Suprapubic skin (tissue), 4 donors: Measurements from ENCODE around the gene RPL10. TPM values are rescaled to one million over a fixed set of nuclear protein-coding genes. Genes with fewer than 3 reads are reported as not detected.

Experiments
- DNase-seq, 2 donors: peaks; one replicate each; pipeline ENCODE4 v3.0.0-alpha.2; 2019; ENCODE audit warnings: low spot score in 2 of 2
- H3K27ac ChIP-seq: fragments of 200-600 bp; sonication (generic); one replicate; pipeline ENCODE4 v1.5.1; 2019
- H3K27me3 ChIP-seq: fragments of 200-600 bp; sonication (generic); one replicate; pipeline ENCODE4 v1.5.1; 2019
- H3K36me3 ChIP-seq: fragments of 200-600 bp; sonication (generic); one replicate; pipeline ENCODE4 v1.5.1; 2019
- H3K4me1 ChIP-seq: fragments of 200-600 bp; sonication (generic); one replicate; pipeline ENCODE4 v1.5.1; 2019
- H3K4me3 ChIP-seq: fragments of 200-600 bp; sonication (generic); one replicate; pipeline ENCODE4 v1.5.1; 2019; ENCODE audit warnings: mild to moderate bottlenecking
- H3K9me3 ChIP-seq: fragments of 200-600 bp; sonication (generic); one replicate; pipeline ENCODE4 v1.5.1; 2019
- EP300 ChIP-seq: sonication (generic); formaldehyde crosslinking; IDR thresholded peaks from one replicate; pipeline ENCODE4 v1.6.1; 2017; ENCODE audit warnings: antibody characterized with exemption
- POLR2A ChIP-seq, 2 donors: fragments of 450-650 bp; IDR thresholded peaks; one replicate each; pipeline ENCODE4 v1.6.1; 2017; ENCODE audit warnings: antibody characterized with exemption in 2 of 2, mild to moderate bottlenecking in 2 of 2, moderate library complexity in 2 of 2
- POLR2AphosphoS5 ChIP-seq, 3 donors: sonication (generic); formaldehyde crosslinking; IDR thresholded peaks; one replicate each; pipeline ENCODE4 v1.6.1; 2017; ENCODE audit warnings: antibody characterized with exemption in 3 of 3
- WGBS: methylation state at CpG from one replicate; pipeline ENCODE4 v1.1.5; 2018; 5-methylcytosine and 5-hydroxymethylcytosine counted together
- total RNA-seq, 4 donors: library from RNA; depleted of rRNA; stranded (reverse); fragments of >200 nt; gene quantifications; one replicate each; pipeline ENCODE4 v1.1.0, GENCODE V29; 2016
- TF ChIP-seq, protein P1 (sequence below), 2 donors: fragments of 200-600 bp in 1 of 2; fragments of 450-650 bp in 1 of 2; sonication (generic) in 1 of 2; IDR thresholded peaks; one replicate each; pipeline ENCODE4 v1.5.1; 2016 to 2019; ENCODE audit warnings: antibody characterized with exemption in 2 of 2, mild to moderate bottlenecking in 1 of 2, moderate library complexity in 1 of 2

The RPL10 gene
- total RNA-seq, 4 donors from 2014 or later, result 3,684 to 7,390 (median 6,600) TPM

DNA sequence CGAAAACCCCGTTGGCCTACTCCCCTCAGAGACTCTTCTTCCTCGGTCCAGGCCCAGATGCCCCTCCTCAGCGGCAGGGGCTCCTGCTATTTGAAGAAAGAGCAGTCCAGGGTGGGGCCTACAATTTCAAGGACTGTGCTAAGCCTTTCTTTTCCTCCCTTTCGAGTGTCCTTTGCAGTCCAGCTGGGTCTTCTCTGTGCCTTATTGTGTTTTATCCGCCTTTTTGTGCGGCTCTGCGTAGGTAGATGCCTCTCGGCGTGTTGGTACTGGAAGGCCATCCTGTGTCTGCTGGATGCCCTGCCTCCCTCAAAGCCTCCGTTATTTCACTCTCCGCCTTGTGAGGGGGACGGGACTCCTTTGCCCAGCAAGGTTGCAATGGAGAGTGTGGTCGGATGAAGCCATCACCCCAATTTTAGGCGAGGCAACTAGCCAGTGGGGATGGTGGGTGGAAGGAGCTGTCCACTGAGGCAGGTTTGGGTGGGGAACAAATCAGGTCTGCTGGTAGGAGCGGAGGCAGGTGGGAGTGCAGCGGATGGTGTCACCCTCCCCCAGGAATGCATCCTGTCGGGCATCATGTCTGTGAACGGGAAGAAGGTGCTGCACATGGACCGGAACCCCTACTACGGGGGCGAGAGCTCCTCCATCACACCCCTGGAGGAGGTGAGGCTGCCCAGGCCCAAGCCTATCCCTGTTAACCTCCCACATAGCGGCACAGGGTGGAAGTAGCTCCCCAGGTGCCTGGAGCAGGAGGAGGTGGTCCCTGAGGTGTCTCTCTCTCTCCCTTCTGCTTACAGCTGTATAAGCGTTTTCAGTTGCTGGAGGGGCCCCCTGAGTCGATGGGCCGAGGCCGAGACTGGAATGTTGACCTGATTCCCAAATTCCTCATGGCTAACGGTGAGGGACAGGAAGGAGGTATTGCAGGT is 40.1 kb downstream of the RPL10 start:
- peaks cover 51% of the 10 kb centered on the region for H3K36me3 ChIP-seq
- WGBS, result 63% methylated on average over 23 of the region's 28 CpGs
- H3K27me3 ChIP-seq, result no peaks in the 10 kb centered on the region

DNA sequence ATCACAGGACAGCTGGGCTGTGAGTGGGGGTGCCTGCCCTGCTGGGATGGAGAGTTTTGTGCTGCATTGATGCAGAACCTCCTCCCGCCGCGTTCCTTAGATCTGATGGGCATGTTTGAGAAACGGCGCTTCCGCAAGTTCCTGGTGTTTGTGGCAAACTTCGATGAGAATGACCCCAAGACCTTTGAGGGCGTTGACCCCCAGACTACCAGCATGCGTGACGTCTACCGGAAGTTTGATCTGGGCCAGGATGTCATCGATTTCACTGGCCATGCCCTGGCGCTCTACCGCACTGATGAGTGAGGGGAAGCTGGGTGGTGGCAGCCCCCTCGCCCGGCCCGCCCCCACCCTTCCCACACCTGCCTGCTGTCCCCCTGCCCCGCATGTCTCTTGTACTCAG is 41.7 kb downstream of the RPL10 start:
- H3K36me3 ChIP-seq, result peaks cover 36% of the 10 kb centered on the region
- 91% methylated on average over 16 of the region's 18 CpGs for WGBS
- no peak for TF ChIP-seq POLR2A (IDR thresholded peaks at IDR 0.05)
- TF ChIP-seq, protein P1, sequence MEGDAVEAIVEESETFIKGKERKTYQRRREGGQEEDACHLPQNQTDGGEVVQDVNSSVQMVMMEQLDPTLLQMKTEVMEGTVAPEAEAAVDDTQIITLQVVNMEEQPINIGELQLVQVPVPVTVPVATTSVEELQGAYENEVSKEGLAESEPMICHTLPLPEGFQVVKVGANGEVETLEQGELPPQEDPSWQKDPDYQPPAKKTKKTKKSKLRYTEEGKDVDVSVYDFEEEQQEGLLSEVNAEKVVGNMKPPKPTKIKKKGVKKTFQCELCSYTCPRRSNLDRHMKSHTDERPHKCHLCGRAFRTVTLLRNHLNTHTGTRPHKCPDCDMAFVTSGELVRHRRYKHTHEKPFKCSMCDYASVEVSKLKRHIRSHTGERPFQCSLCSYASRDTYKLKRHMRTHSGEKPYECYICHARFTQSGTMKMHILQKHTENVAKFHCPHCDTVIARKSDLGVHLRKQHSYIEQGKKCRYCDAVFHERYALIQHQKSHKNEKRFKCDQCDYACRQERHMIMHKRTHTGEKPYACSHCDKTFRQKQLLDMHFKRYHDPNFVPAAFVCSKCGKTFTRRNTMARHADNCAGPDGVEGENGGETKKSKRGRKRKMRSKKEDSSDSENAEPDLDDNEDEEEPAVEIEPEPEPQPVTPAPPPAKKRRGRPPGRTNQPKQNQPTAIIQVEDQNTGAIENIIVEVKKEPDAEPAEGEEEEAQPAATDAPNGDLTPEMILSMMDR (IDR thresholded peaks at IDR 0.05), result no peak
- TF ChIP-seq POLR2AphosphoS5 (IDR thresholded peaks at IDR 0.05), result no peak
- TF ChIP-seq EP300, result no peak
- peaks cover 28% of the 10 kb centered on the region for H3K4me1 ChIP-seq
- no peaks in the 10 kb centered on the region for H3K27me3 ChIP-seq
- no peak overlapping the region for H3K4me3 ChIP-seq
- no peaks in the 10 kb centered on the region for H3K9me3 ChIP-seq
- no peak overlapping the region for H3K27ac ChIP-seq
- DNase-seq, result no peak

More for the DNA sequence above, 40.1 kb downstream of the RPL10 start:
- Histone ChIP-seq H3K9me3 (no peaks in the 10 kb centered on the region), H3K4me1 (peaks cover 15% of the 10 kb centered on the region), H3K4me3 (peak overlapping the region; percentile 67), H3K27ac (no peak overlapping the region)
- no peak for DNase-seq
- no peak for TF ChIP-seq POLR2A (IDR thresholded peaks at IDR 0.05)
- no peak for TF ChIP-seq EP300
- no peak for TF ChIP-seq POLR2AphosphoS5 (IDR thresholded peaks at IDR 0.05)
- TF ChIP-seq, protein P1 (IDR thresholded peaks at IDR 0.05), result no peak

DNA sequence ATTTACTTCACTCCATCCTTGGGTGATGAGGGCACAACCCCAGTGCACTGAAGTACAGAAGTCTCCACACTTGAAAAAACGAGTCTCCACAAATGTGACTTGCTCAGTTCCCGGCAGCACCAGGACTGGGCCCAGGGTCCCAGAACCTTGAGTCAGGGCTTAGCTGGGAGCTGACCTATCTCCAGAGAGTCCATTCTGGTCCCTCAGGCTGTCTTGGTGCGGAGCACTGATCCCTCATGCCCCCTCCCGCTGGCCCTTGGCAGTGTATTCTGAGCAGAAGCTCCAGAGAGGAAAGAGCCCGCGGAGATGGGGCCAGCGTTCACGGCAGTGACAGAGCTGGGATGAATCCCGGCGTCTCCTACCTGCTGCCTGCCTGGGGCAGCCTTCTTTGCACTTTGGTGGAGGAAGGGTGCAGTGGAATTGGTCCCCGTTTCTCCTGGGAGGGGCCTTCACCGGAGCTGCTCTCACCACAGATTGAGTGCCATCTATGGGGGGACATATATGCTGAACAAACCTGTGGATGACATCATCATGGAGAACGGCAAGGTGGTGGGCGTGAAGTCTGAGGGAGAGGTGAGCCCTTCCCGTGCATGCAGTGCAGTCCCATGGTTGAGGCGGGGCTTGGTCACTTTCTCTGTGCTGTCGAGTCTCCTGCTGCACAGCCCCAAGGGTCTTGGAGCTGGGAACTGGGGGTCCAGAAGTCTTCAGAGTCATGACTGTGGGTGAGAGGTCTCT is 42.6 kb downstream of the RPL10 start:
- no peaks in the 10 kb centered on the region for H3K27me3 ChIP-seq
- peaks cover 37% of the 10 kb centered on the region for H3K4me1 ChIP-seq
- TF ChIP-seq POLR2A (IDR thresholded peaks at IDR 0.05) (no peak), POLR2AphosphoS5 (IDR thresholded peaks at IDR 0.05) (no peak), EP300 (no peak)
- TF ChIP-seq, protein P1 (IDR thresholded peaks at IDR 0.05), result no peak
- no peak overlapping the region for H3K27ac ChIP-seq
- H3K4me3 ChIP-seq, result no peak overlapping the region
- no peak for DNase-seq
- WGBS, result 81% methylated on average over 15 of the region's 17 CpGs
- H3K9me3 ChIP-seq, result no peaks in the 10 kb centered on the region
- peaks cover 29% of the 10 kb centered on the region for H3K36me3 ChIP-seq

DNA sequence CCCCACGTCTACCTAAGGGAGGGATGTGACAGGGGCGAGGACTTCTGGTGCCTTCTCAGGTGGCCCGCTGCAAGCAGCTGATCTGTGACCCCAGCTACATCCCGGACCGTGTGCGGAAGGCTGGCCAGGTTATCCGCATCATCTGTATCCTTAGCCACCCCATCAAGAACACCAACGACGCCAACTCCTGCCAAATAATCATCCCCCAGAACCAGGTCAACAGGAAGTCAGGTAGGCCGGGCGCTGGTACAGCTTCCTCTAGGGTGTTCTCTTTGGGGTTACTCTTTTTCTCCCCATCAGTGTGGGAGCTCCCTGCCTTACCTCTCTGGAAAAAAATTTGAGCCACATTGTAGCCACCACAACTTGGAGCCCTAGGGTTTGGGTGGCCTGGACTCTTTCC is 43.4 kb downstream of the RPL10 start:
- WGBS, result 88% methylated on average over 10 of the region's 11 CpGs
- peaks cover 29% of the 10 kb centered on the region for H3K36me3 ChIP-seq
- H3K9me3 ChIP-seq, result no peaks in the 10 kb centered on the region
- peaks cover 37% of the 10 kb centered on the region for H3K4me1 ChIP-seq
- H3K27me3 ChIP-seq, result no peaks in the 10 kb centered on the region
- no peak for TF ChIP-seq POLR2A (IDR thresholded peaks at IDR 0.05)
- H3K27ac ChIP-seq, result no peak overlapping the region
- H3K4me3 ChIP-seq, result no peak overlapping the region
- DNase-seq, result no peak

DNA sequence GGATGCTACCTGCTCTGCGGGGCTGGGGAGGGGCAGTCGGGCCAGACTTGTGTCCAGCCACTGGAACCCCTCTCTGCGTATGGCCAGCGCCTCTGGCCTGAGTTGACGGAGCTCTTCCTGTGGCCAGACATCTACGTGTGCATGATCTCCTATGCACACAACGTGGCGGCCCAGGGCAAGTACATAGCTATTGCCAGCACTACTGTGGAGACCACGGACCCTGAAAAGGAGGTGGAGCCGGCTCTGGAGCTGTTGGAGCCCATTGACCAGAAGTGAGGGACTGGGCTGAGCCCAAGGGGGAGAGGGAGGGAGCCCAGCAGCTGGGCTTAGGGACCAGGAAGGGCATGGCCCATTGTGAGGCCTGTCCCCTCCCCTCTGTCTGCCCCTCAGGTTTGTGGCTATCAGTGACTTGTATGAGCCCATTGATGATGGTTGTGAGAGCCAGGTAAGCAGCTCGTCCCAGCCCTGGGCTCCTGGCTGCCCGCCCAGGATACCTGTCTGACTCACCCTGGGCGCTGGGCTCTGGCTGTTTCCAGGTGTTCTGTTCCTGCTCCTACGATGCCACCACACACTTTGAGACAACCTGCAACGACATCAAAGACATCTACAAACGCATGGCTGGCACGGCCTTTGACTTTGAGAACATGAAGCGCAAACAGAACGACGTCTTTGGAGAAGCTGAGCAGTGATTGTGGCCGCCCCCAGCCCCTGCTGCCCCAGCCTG is 44.0 kb downstream of the RPL10 start:
- TF ChIP-seq POLR2AphosphoS5 (IDR thresholded peaks at IDR 0.05), result no peak
- no peak for TF ChIP-seq POLR2A (IDR thresholded peaks at IDR 0.05)
- TF ChIP-seq, protein P1 (IDR thresholded peaks at IDR 0.05), result no peak
- no peak for TF ChIP-seq EP300
- no peaks in the 10 kb centered on the region for H3K9me3 ChIP-seq
- DNase-seq, result no peak
- no peaks in the 10 kb centered on the region for H3K27me3 ChIP-seq
- H3K4me3 ChIP-seq, result no peak overlapping the region
- no peak overlapping the region for H3K27ac ChIP-seq
- peaks cover 29% of the 10 kb centered on the region for H3K36me3 ChIP-seq
- peaks cover 37% of the 10 kb centered on the region for H3K4me1 ChIP-seq
- 71% methylated on average over 11 of the region's 21 CpGs for WGBS
